Heart left ventricle (tissue), 16 donors: ENCODE data around the gene TAF4. TPM values are rescaled to one million over a fixed set of nuclear protein-coding genes. Genes with fewer than 3 reads are reported as not detected.
"Not testable (repeated sequence)": the region's sequence is repeated elsewhere in the genome, so short reads cannot be mapped to it uniquely, and the experiment has no call there.

Source experiments
- ATAC-seq, 4 donors: fragments of 200-7000 bp; cut with Tn5 transposase; one replicate each; pipeline ENCODE4 v1.9.1; 2020 to 2022; ENCODE audit warnings: moderate library complexity in 4 of 4, mild to moderate bottlenecking in 3 of 4, moderate number of reproducible peaks in 1 of 4
- DNase-seq, 5 donors: peaks; one replicate each; pipeline ENCODE4 v3.0.0-alpha.2; 2020
- H3K27ac ChIP-seq, 12 donors: fragments of 200-600 bp; sonication (generic) in 4 of 12; one replicate each; pipeline versions ENCODE4 v1.5.0 to v1.8.0; 2016 to 2022; ENCODE audit warnings: mild to moderate bottlenecking in 2 of 12
- H3K27me3 ChIP-seq, 9 donors: fragments of 200-600 bp; sonication (generic) in 2 of 9; one replicate each; pipeline versions ENCODE4 v1.5.1 to v1.8.0; 2016 to 2022; ENCODE audit warnings: mild to moderate bottlenecking in 3 of 9
- H3K36me3 ChIP-seq, 9 donors: fragments of 200-600 bp; sonication (generic) in 2 of 9; one replicate each; pipeline versions ENCODE4 v1.5.0 to v1.8.0; 2018 to 2022; ENCODE audit warnings: mild to moderate bottlenecking in 2 of 9
- H3K4me1 ChIP-seq, 12 donors: fragments of 200-600 bp; sonication (generic) in 4 of 12; one replicate each; pipeline versions ENCODE4 v1.5.0 to v1.8.0; 2016 to 2022; ENCODE audit warnings: mild to moderate bottlenecking in 3 of 12
- H3K4me3 ChIP-seq, 12 donors: fragments of 200-600 bp; sonication (generic) in 4 of 12; one replicate each; pipeline versions ENCODE4 v1.5.0 to v1.8.0; 2017 to 2022; ENCODE audit warnings: mild to moderate bottlenecking in 9 of 12, moderate library complexity in 4 of 12
- H3K9me3 ChIP-seq, 12 donors: fragments of 200-600 bp; sonication (generic) in 4 of 12; one replicate each; pipeline versions ENCODE4 v1.5.0 to v1.8.0; 2016 to 2022; ENCODE audit warnings: mild to moderate bottlenecking in 1 of 12
- CTCF ChIP-seq, 12 donors: fragments of 200-600 bp; sonication (generic) in 4 of 12; IDR thresholded peaks; one replicate each; pipeline versions ENCODE4 v1.5.0 to v1.8.0; 2018 to 2022; ENCODE audit warnings: antibody characterized with exemption in 12 of 12, mild to moderate bottlenecking in 5 of 12
- POLR2A ChIP-seq, 2 donors: fragments of 450-650 bp; IDR thresholded peaks; one replicate each; pipeline ENCODE4 v1.6.1; 2017; ENCODE audit warnings: antibody characterized with exemption in 2 of 2, mild to moderate bottlenecking in 2 of 2, moderate library complexity in 2 of 2
- WGBS, 4 donors: extraction: QIAGEN DNeasy Blood & Tissue Kit in 2 of 4; methylation state at CpG; one replicate each; pipeline versions ENCODE4 v1.1.5 to v1.1.7; 2013 to 2018; 5-methylcytosine and 5-hydroxymethylcytosine counted together
- intact Hi-C, 10 donors: fragments of 100-400 bp; cut with DNase I; formaldehyde crosslinking; loops; one replicate each; pipeline versions ENCODE4 v1.11.1 to v1.14.2; 2022
- polyA plus RNA-seq, 2 donors: library from polyadenylated mRNA; stranded (reverse); fragments of 200-250 nt; gene quantifications; one replicate each; pipeline ENCODE4 v1.2.3, GENCODE V29; 2013
- total RNA-seq, 9 donors: library from RNA; depleted of rRNA in 2 of 9; stranded (reverse); fragments of >200 nt in 2 of 9; fragmentation: NEBNext Ultra II Directional in 3 of 9; extraction: Animal tissue kit (Norgen Biotek cat#: 25700) in 3 of 9; gene quantifications; one replicate each; pipeline versions ENCODE4 v1.1.0 to v1.2.4, GENCODE V29; 2016 to 2023
- donor health status: ischemic (EF 13 %, LVEDD 7.1; RV severe dilation, severe dysfunction).
- donor health status: healthy with polysubstance abuse.
- donor health status: DM: no; HTN: yes; CAD: no.
- donor health status: DM: no; HTN: no; CAD: no.
- donor health status: ischemic (EF 25% LVEDD 6.9; RV normal size, moderate dysfunction).
- donor health status: ischemic (EF 25% LVEDD 5.7; RV mildly dilated, moderate dysfunction).
- donor health status: healthy.
- donor health status: DM: yes; HTN: yes; CAD: no.
- donor health status: ischemic (EF 35%, LVEDD 5.7; RV mildly dilated, moderate dysfunction).
- donor health status: nonischemic (EF 11% LVEDD 7.7; RV severe dilation, severe dysfunction).
- donor health status: DM: yes; HTN: yes; CAD: no.
- donor health status: PGD.
- donor health status: ischemic (EF 29% LVEDD 5.4; RV normal size, mild dysfunction).
- donor health status: nonischemic (EF 23%, LVEDD 6.1; RV moderate dilation, normal function).

The TAF4 gene
- total and polyA plus RNA-seq, 11 donors, result 4.5 to 37.7 (median 10.7) TPM

- Histone ChIP-seq H3K27ac (no peak overlapping the region), H3K4me1 (peaks cover 0 to 23% (median 0%) of the 10 kb centered on the region in 12 donors), H3K27me3 (no peaks in the 10 kb centered on the region), H3K4me3 (no peak overlapping the region), H3K9me3 (no peaks in the 10 kb centered on the region), H3K36me3 (peaks cover 0 to 8% (median 0%) of the 10 kb centered on the region in 9 donors)
- WGBS, 4 donors, result 85 to 88% (median 87%) methylated on average over 9 to 11 of the region's 11 CpGs
- ATAC-seq, result no peak
- no peak for TF ChIP-seq POLR2A (IDR thresholded peaks at IDR 0.05)
- no peak for TF ChIP-seq CTCF (IDR thresholded peaks at IDR 0.05)
- intact Hi-C loops, result no loop called here
- DNase-seq, result no peak
Measured at GRCh38 chr20:62056975-62057374, 8.7 kb downstream of the TAF4 start.

GRCh38 chr20:62056377-62056776, 9.3 kb downstream of the TAF4 start:
- H3K4me3 ChIP-seq, result no peak overlapping the region
- H3K27me3 ChIP-seq, result no peaks in the 10 kb centered on the region
- ATAC-seq (no peak), DNase-seq (no peak)
- H3K4me1 ChIP-seq, result peaks cover 0 to 29% (median 3%) of the 10 kb centered on the region in 12 donors
- H3K36me3 ChIP-seq, result peaks cover 0 to 8% (median 0%) of the 10 kb centered on the region in 9 donors
- H3K27ac ChIP-seq, result no peak overlapping the region
- intact Hi-C loops, result no loop called here
- WGBS, 4 donors, result 78 to 95% (median 92%) methylated on average over 6 of the region's 6 CpGs
- H3K9me3 ChIP-seq, result no peaks in the 10 kb centered on the region
- no peak for TF ChIP-seq POLR2A (IDR thresholded peaks at IDR 0.05)
- no peak for TF ChIP-seq CTCF (IDR thresholded peaks at IDR 0.05)

GRCh38 chr20:62055862-62056115, 9.9 kb downstream of the TAF4 start:
- not testable (repeated sequence) for H3K4me3 ChIP-seq, H3K27me3 ChIP-seq, H3K36me3 ChIP-seq, ATAC-seq, H3K9me3 ChIP-seq, H3K27ac ChIP-seq, DNase-seq
- WGBS, 4 donors, result 80 to 96% (median 91%) methylated on average over 6 of the region's 6 CpGs
- intact Hi-C loops, result loop anchor here in 1 of 10 donors (2.0 kb wide), 1 partner anchor 47 kb away; no protein-coding TSS in a partner anchor
- H3K4me1 ChIP-seq, result peaks cover 0 to 35% (median 7%) of the 10 kb centered on the region in 12 donors

GRCh38 chr20:62055106-62055861, 10.4 kb downstream of the TAF4 start:
- intact Hi-C loops, result loop anchor here in 1 of 10 donors (2.0 kb wide), 1 partner anchor 48 kb away; no protein-coding TSS in a partner anchor
- no peaks in the 10 kb centered on the region for H3K9me3 ChIP-seq
- H3K4me3 ChIP-seq, result no peak overlapping the region
- no peak overlapping the region for H3K27ac ChIP-seq
- WGBS, 4 donors, result 96 to 98% (median 97%) methylated on average over 21 of the region's 21 CpGs
- ATAC-seq, result no peak
- H3K36me3 ChIP-seq, result peaks cover 0 to 8% (median 0%) of the 10 kb centered on the region in 9 donors
- DNase-seq, result peak in 1 of 5 donors; percentile 7
- no peak for TF ChIP-seq POLR2A (IDR thresholded peaks at IDR 0.05)
- TF ChIP-seq CTCF (IDR thresholded peaks at IDR 0.05), result no peak
- no peaks in the 10 kb centered on the region for H3K27me3 ChIP-seq
- H3K4me1 ChIP-seq, result peaks cover 0 to 36% (median 7%) of the 10 kb centered on the region in 12 donors
